GM19240 (cell line): Measurements from ENCODE around the gene VKORC1.
A peak's percentile ranks its signal among the peaks of the same experiment; 100 is the strongest.

Source experiments
- DNase-seq: peaks from one replicate; pipeline ENCODE4 v3.0.0; 2011; ENCODE audit warnings: low spot score; ENCODE audit not compliant: insufficient read length

VKORC1 gene

DNA sequence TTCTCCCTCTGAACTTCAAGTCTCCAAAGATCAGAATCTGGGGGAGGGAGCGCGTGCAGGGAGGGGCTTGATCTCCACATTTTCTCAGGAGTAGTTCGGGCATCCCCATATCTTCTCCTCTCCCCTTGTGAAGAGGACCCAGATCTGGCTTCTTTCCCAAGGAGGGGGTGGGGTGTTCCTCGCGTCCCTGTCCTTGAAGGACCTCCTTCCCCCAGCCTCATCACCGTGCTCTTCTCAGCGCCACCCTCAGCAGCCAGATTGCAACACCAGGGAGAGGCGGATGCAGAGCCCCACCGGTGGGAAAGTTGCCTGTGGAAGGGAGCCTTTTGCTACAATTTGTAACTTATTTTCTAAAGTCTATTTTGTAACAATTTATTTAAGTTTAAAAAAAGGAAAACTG is 11.5 kb downstream of the VKORC1 start:
- DNase-seq, result no peak

DNA sequence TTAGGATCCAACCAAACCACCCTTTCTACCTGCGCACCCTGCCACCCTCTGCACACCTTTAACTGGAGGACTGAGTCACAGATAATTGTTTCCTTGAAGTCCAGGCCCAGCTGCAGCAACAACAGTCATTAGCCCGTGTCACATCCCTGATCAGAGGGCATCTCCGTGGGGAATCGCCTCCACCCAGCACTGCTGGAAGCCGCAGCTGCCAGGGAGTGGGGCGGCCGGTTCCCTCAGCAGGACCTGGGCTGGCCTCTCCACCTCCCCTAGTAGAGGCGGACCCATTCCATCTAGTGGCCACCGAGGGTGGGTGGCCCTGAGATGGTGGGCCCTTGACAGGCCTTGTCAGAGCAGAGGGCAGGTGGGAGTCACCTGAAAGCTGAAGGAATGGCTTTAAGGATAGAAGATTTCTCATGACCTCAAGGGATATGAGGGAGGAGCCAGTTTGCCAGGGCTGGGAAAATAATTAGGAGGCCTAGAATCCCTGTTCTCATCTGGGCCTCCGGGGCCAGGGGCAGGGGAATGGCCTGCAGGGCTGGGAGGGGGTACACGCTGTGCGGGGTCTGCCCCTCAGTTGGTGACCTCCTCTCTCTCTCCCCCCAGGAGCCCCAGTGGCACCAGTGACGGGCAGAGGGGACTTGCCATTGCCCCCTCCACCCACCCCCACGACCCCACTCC is 12.1 kb downstream of the VKORC1 start:
- no peak for DNase-seq

DNA sequence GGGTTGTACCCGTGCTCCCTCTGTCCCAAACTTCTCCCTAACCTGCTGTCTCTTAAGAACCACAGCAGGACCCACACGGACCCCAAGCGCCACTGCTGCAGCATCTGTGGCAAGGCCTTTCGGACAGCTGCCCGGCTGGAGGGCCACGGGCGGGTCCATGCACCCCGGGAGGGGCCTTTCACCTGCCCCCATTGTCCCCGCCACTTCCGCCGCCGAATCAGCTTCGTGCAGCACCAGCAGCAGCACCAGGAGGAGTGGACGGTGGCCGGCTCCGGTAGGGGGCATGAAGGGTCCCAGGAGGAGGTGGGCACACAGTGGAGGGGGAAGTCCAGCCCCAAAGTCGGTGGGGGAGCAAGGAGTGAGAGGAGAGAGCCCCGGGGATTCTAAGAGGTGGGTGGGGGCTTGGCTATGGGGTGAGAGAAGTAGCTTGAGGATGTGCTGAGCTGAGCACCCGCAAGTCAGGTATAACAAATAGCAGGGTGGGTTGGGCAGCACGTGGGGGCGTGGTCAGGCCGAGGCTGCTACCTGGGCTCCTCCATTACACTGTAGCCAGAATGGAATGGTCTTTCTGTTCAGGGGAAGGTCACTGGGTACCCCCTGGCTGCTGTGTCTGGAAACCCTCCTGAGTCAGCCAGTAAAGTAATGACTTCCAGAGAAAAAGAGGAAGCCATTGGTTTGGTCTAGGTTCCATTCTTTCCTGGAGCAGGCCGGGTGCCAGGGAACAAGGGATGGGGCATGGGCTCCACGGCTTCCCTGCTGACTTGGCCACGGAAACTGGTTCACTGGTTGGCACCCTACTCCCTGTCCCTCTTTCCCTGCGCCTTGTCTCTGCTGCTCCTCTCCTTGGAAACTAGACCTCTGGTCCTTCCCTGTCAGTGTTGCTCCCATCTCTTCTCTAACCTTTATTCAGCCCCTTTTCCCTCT is 12.9 kb downstream of the VKORC1 start:
- DNase-seq, result no peak

DNA sequence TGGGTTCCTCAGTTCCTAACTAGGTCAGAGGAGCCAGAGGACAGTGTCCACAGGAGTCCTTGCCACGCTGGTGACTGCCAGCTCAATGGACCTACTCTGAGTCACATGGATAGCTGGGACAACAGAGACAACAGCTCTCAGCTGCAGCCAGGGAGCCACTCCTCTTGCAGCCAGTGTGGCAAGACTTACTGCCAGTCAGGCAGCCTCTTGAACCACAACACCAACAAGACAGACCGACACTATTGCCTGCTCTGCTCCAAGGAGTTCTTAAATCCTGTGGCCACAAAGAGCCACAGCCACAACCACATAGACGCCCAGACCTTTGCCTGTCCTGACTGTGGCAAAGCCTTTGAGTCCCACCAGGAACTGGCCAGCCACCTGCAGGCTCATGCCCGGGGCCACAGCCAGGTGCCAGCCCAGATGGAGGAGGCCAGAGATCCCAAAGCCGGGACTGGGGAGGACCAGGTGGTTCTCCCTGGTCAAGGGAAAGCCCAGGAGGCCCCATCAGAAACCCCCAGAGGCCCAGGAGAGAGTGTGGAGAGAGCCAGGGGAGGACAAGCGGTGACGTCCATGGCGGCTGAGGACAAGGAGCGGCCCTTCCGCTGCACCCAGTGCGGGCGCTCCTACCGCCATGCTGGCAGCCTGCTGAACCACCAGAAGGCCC is 13.7 kb downstream of the VKORC1 start:
- no peak for DNase-seq

DNA sequence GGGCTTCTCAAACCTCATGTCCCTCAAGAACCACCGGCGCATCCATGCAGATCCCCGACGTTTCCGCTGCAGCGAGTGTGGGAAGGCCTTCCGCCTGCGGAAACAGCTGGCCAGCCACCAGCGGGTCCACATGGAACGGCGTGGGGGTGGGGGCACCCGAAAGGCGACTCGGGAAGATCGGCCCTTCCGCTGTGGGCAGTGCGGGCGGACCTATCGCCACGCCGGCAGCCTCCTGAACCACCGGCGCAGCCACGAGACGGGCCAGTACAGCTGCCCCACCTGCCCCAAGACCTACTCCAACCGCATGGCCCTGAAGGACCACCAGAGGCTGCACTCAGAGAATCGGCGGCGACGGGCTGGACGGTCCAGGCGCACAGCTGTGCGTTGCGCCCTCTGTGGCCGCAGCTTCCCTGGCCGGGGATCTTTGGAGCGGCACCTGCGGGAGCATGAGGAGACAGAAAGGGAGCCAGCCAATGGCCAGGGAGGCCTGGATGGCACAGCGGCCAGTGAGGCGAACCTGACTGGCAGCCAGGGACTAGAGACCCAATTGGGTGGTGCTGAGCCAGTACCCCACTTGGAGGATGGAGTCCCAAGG is 14.5 kb downstream of the VKORC1 start:
- DNase-seq, result no peak

DNA sequence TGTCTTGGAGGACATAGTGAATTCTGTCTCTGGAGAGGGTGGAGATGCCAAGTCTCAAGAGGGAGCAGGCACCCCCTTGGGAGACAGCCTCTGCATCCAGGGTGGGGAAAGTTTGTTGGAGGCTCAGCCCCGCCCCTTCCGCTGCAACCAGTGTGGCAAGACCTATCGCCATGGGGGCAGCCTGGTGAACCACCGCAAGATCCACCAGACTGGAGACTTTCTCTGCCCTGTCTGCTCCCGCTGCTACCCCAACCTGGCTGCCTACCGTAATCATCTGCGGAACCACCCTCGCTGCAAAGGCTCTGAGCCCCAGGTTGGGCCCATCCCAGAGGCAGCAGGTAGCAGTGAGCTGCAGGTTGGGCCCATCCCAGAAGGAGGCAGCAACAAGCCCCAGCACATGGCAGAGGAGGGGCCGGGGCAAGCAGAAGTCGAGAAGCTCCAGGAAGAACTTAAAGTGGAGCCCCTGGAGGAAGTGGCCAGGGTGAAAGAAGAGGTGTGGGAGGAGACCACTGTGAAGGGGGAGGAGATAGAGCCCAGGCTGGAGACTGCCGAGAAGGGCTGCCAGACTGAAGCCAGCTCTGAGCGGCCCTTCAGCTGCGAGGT is 15.2 kb downstream of the VKORC1 start:
- DNase-seq, result no peak

DNA sequence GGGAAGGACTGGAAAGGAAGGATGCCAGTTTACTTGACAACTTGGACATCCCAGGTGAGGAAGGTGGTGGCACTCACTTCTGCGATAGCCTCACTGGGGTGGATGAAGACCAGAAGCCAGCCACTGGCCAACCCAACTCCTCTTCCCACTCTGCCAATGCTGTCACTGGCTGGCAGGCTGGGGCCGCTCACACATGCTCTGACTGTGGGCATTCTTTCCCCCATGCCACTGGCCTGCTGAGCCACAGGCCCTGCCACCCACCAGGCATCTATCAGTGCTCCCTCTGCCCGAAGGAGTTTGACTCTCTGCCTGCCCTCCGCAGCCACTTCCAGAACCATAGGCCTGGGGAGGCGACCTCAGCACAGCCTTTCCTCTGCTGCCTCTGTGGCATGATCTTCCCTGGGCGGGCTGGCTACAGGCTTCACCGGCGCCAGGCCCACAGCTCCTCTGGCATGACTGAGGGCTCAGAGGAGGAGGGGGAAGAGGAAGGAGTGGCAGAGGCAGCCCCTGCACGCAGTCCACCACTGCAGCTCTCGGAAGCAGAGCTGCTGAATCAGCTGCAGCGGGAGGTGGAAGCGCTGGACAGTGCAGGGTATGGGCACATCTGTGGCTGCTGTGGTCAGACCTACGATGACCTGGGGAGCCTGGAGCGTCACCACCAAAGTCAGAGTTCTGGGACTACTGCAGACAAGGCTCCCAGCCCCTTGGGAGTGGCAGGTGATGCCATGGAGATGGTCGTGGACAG is 15.8 kb downstream of the VKORC1 start:
- DNase-seq, result no peak

DNA sequence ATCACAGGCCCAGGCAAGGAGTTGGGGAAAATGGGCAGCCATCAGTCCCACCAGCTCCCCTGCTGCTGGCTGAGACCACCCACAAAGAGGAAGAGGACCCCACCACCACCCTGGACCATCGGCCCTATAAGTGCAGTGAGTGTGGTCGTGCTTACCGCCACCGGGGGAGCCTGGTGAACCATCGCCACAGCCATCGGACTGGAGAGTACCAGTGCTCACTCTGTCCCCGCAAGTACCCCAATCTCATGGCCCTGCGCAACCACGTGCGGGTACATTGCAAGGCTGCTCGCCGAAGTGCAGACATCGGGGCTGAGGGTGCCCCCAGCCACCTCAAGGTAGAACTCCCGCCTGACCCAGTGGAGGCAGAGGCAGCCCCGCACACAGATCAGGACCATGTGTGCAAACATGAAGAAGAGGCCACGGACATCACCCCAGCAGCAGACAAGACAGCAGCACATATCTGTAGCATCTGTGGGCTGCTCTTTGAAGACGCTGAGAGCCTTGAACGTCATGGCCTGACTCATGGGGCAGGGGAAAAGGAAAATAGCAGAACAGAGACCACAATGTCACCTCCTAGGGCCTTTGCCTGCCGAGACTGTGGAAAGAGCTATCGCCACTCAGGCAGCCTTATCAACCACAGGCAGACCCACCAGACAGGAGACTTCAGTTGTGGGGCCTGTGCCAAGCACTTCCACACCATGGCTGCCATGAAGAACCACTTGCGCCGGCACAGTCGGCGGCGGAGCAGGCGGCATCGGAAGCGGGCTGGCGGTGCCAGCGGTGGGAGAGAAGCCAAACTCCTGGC is 16.8 kb downstream of the VKORC1 start:
- DNase-seq, result no peak

DNA sequence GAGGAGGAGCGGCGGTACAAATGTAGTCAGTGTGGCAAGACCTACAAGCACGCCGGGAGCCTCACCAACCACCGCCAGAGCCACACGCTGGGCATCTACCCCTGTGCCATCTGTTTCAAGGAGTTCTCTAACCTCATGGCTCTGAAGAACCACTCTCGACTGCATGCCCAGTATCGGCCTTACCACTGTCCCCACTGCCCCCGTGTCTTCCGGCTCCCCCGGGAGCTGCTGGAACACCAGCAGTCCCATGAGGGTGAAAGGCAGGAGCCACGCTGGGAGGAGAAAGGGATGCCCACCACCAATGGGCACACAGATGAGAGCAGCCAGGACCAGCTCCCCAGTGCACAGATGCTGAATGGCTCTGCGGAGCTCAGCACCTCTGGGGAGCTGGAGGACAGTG is 17.6 kb downstream of the VKORC1 start:
- no peak for DNase-seq

DNA sequence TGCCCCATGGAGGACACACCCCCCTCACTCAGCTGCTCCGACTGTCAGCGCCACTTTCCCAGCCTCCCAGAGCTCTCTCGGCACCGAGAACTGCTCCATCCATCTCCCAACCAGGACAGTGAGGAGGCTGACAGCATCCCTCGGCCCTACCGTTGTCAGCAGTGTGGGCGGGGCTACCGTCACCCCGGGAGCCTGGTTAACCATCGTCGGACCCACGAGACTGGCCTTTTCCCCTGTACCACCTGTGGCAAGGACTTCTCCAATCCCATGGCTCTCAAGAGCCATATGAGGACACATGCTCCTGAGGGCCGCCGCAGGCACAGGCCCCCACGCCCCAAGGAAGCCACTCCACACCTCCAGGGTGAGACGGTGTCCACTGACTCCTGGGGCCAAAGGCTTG is 18.3 kb downstream of the VKORC1 start:
- DNase-seq, result no peak

DNA sequence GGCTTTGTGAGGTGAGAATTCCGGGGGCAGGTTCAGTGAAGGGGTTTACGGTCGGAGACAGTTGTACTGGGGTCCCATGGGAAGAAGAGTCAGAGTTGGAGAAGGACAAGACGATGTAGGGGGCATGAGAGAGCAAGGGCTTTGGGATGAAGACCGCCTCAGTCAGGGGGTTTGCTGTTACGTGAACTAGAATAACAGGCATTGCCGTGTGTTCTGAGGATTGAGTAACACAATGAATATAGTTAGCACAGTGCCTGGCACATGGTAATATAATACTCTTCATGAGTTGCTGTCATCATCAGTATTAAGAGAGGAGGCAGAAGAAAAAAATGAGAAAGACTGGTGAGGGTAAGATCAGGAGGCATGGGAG is 19.8 kb downstream of the VKORC1 start:
- no peak for DNase-seq

DNA sequence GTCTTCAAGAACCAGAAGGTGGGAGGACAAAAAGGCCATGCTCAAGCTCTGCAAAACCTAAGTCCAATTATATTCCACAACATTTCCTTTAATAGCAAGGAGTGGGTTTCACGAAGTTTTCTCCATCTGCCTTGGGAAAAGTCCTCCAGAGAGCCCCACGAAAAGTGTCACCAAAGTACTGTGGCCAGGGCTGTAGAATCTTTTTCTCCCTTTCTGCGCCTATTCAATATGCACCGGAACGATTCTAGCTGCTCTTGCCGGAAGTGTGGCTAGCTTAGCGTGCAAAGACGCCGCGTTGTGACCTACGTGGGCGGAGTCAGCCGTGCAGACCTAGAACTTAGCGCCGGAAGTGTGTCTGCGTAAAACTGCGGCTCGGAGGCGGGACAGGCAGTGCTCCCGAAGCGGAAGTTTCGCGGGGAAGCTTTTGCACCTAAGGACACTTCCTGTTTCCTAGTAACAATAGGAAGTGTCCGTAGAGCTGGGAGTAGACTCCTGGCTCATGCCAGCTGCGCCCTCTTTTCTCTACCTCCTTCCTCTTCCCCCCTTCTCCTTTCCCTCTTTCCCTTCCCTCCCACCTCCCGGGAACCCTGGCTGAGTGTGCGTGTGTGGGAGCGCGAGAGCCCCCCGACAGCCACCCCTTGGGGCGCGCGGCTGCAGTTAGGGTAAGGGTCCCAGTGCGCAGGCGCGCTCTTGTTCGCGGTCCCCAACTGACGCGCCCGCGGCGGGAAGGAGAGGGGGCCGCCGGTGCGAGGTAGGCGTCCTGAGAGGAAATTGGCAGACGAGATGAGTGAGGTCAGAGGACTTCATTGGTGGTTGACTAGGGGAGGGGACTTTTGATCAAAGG is 20.4 kb downstream of the VKORC1 start, which contains the start of the genes ZNF646 and ZNF668:
Gene ZNF646, plus strand, starts transcription at position 453 of the 844 bp plus-strand sequence. CDS start 1,903 bp downstream, outside the sequence.
Gene ZNF668, minus strand, starts transcription at position 271 of the 844 bp plus-strand sequence. CDS start 9,781 bp downstream, outside the sequence.
- DNase-seq, result peak; percentile 99

DNA sequence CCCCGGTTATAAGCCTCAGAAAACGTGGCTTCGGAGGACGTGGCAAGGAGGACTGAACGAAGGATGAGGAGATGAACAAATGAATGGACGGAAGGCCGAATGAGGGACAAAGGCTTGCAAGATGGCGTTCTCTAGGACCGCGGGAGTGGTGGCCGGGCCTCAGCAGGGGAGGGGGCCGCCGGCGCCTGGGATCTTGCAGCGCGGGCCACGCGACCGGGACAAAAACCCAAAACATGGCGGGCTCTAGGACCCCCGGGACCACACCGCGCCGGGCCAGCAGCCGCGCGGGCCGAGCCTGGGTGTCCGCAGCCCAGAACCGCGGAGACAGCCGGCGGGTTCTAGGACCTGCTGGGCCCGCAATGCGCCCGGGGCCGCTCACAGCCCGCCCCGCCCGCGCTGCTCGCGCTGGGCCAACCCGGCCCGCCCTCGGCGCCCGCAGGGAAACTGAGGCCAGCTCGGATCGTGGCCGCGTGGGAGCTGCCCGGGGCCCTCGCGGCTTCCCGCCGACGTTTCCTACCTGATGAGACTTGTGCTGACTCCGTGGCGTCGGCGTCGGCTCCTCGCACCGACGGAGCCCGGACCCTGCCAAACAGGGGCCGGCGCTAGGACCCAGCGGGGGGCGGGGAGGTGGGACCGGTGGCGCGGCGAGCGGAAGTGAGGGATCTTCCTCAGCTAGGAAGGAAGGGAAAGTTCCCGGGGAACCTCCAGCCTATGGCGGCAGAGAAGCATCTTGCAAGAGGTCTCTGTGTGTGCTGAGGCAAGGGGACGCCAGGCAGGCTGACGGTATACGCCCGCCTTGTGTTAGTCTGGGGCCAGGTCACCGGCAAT is 21.2 kb downstream of the VKORC1 start:
- peak; percentile 80 for DNase-seq

DNA sequence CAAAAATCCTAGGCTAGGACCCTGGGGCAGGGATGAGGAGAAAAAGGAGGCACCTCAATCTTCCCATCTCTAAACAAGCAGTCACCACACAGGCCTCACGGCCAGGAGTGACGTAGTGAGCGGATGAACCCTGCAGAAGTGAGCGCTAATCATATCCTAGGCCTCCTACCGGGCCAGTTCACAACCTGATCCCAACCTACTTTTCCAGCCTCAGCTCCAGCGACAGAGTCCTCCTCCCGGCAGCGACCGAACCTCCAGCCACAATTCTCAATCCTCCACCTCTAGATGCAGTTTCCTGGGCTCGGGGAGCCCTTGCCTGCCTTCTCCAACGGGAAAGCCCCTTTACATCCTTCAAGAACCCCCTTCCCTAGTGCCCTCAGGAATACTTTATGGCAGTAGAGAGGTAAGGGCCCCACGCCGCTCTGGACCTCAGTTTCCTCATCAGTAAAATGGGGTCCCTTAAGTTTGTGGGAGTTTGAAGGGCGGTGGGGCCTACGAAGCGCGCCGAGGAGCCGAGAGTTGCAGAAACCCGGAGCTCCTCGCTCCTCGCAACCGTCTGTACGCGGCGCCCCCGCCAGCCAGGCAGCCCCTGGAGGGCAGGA is 22.0 kb downstream of the VKORC1 start:
- DNase-seq, result no peak

DNA sequence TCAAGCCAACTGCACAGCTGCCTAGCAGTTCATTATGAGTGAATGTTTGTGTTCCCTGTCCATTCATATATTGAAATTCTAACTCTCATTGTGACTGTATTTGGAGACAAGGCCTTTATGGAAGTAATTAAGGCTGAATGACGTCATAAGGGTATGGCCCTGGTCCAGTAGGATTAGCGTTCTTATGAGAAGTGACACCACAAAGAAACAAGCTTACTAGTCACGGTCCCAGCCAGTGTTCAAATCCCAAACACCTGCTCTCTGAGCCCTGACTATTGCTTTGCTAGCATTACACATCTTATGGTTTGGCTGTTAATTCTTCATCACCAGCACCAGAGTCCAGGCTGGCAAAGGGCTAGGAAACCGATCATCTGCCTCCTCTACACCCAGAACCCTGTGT is 22.7 kb downstream of the VKORC1 start:
- no peak for DNase-seq

DNA sequence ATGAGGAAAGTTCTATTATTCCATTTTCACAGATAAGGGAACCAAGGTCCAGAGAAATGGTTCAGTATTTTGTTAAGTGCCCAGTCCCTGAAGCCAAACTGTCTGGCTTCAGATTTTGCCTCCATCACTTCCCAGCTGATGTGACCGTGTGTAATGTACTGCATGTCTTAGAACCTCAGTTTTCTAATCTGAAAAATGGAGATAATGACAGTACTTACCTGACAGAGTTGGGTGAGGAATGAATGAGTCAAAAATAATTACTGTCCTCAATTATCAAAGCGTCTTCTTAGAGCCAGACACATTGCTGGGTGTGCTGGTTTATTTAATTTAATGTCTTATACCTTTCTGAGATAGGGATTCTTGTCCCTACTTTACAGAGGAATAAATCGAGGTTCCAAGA is 27.3 kb downstream of the VKORC1 start:
- DNase-seq, result no peak

DNA sequence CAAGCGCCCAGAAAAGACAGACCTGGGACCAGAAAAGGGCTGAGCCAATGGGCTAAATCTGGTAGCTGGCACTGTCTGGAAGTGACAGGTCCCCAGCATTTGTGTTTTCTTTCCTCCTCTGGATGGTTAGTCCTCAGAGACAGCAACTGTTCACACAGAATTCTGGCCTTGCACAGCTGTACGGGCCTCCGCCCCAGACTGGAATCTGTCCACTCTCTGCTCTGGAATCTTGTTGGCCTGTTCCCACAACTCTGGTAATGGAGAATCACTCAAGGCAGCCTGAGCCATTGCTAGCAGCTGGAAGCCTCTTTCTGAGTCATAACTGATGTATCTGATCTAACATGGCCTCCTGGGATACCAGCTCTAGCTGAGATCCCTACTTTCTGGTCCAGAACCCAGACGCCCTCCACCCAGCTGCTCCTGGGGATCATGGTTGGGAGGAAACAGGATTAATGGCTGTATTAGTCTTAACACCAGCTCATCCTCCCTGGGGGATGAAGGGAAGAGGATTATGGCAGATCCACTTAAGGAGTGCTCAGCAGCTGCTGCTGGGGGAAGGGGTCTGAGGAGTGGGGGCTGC is 29.6 kb downstream of the VKORC1 start:
- no peak for DNase-seq
